Measurements from ENCODE around the gene DLX2.

Gene DLX2

GRCh38 chr2:172091761-172092566 is 10.7 kb downstream of the DLX2 start:
- TF ChIP-seq ZFX (IDR thresholded peaks at IDR 0.05; ENCODE audit: borderline replicate concordance) = no peak
- H3K27ac ChIP-seq = no peak overlapping the region

GRCh38 chr2:172091000-172091641 is 11.6 kb downstream of the DLX2 start:
- no peak overlapping the region for H3K27ac ChIP-seq
- no peak for TF ChIP-seq CTCF (IDR thresholded peaks at IDR 0.05)

- TF ChIP-seq ZFX (IDR thresholded peaks at IDR 0.05; ENCODE audit: borderline replicate concordance) = no peak
- no peak for TF ChIP-seq CTCF (IDR thresholded peaks at IDR 0.05)
- peak overlapping the region; percentile 93 for H3K27ac ChIP-seq
Observed at GRCh38 chr2:172090044-172090961, 12.4 kb downstream of the DLX2 start.

GRCh38 chr2:172089633-172090032 is 13.1 kb downstream of the DLX2 start:
- no peak for TF ChIP-seq ZFX (IDR thresholded peaks at IDR 0.05; ENCODE audit: borderline replicate concordance)
- TF ChIP-seq CTCF (IDR thresholded peaks at IDR 0.05) = no peak
- H3K27ac ChIP-seq = peak overlapping the region; percentile 93

- TF ChIP-seq CTCF (IDR thresholded peaks at IDR 0.05) (no peak), ZFX (IDR thresholded peaks at IDR 0.05; ENCODE audit: borderline replicate concordance) (no peak)
- peak overlapping the region; percentile 93 for H3K27ac ChIP-seq
Observed at GRCh38 chr2:172089005-172089504, 13.6 kb downstream of the DLX2 start.

GRCh38 chr2:172088245-172089004 is 14.3 kb downstream of the DLX2 start:
- no peak for TF ChIP-seq ZFX (IDR thresholded peaks at IDR 0.05; ENCODE audit: borderline replicate concordance)
- no peak for TF ChIP-seq CTCF (IDR thresholded peaks at IDR 0.05)
- peak overlapping the region; percentile 93 for H3K27ac ChIP-seq

- no peak for TF ChIP-seq ZFX (IDR thresholded peaks at IDR 0.05; ENCODE audit: borderline replicate concordance)
- TF ChIP-seq CTCF (IDR thresholded peaks at IDR 0.05) = no peak
- peak overlapping the region; percentile 93 for H3K27ac ChIP-seq
Observed at GRCh38 chr2:172087780-172088244, 14.9 kb downstream of the DLX2 start.
